SK-N-SH (cell line): ENCODE measurements around the gene PATL2. TPM values are rescaled to one million over a fixed set of nuclear protein-coding genes. Genes with fewer than 3 reads are reported as not detected.
"Not testable (repeated sequence)": the region's sequence is repeated elsewhere in the genome, so short reads cannot be mapped to it uniquely, and the experiment has no call there.

ENCODE experiments used
- CTCF ChIA-PET: fragments of 300-600, 350-600 bp; formaldehyde crosslinking; extraction: SDS; loops from one replicate; lab custom pipeline; 2021; lab: Yijun Ruan, JAX
- POLR2A ChIA-PET: fragments of 350-600 bp; sonication (Branson Sonifier 250); formaldehyde crosslinking; extraction: SDS; loops from one replicate; lab custom pipeline; 2020; ENCODE audit warnings: antibody characterized with exemption, inconsistent platforms; lab: Yijun Ruan, JAX
- DNase-seq: peaks from one replicate; pipeline ENCODE4 v3.0.0; 2012
- H2AFZ ChIP-seq: fragments of 200-600 bp; sonication (generic); 2 replicates; pipeline ENCODE4 v1.8.1; 2016; ENCODE audit warnings: antibody characterized with exemption, mild to moderate bottlenecking, low read depth
- H3F3A ChIP-seq: fragments of 200-600 bp; sonication (generic); replicated peaks from 2 replicates; pipeline ENCODE3; 2016; ENCODE audit warnings: antibody characterized with exemption, mild to moderate bottlenecking; ENCODE audit not compliant: insufficient read depth
- H3K27ac ChIP-seq, 2 experiments: fragments of 200-500 bp in 1 of 2; fragments of 200-600 bp in 1 of 2; sonication (Bioruptor generic) in 1 of 2; sonication (generic), shearing (Covaris generic) in 1 of 2; 2 replicates each; pipeline versions ENCODE4 v1.5.1 to v1.6.1; 2014 to 2016; ENCODE audit warnings: low read depth in 2 of 2, inconsistent platforms in 1 of 2, low read length in 1 of 2, mild to moderate bottlenecking in 1 of 2, mixed read lengths in 1 of 2
- H3K27me3 ChIP-seq: fragments of 200-600 bp; sonication (generic), shearing (Covaris generic); 2 replicates; pipeline ENCODE4 v1.6.1; 2016; ENCODE audit warnings: mixed run types; ENCODE audit not compliant: insufficient read depth
- H3K36me3 ChIP-seq, 2 experiments: fragments of 200-500 bp in 1 of 2; fragments of 200-600 bp in 1 of 2; sonication (Bioruptor generic) in 1 of 2; sonication (generic) in 1 of 2; replicated peaks in 1 of 2; 2 replicates each; pipeline versions ENCODE3 to v1.5.1; 2014 to 2016; ENCODE audit warnings: low read length in 1 of 2, mild to moderate bottlenecking in 1 of 2; ENCODE audit not compliant: insufficient read depth in 2 of 2, control insufficient read depth in 1 of 2
- H3K4me1 ChIP-seq, 2 experiments: fragments of 200-500 bp in 1 of 2; fragments of 200-600 bp in 1 of 2; sonication (Bioruptor generic) in 1 of 2; sonication (generic), shearing (Covaris generic) in 1 of 2; 2 replicates each; pipeline versions ENCODE4 v1.5.1 to v1.6.1; 2014 to 2016; ENCODE audit warnings: low read depth in 1 of 2, low read length in 1 of 2, mixed run types in 1 of 2; ENCODE audit not compliant: insufficient read depth in 2 of 2, control insufficient read depth in 1 of 2
- H3K4me2 ChIP-seq: fragments of 200-600 bp; sonication (generic), shearing (Covaris generic); 2 replicates; pipeline ENCODE4 v1.6.1; 2017; ENCODE audit warnings: mixed run types
- H3K4me3 ChIP-seq, 2 experiments: fragments of 200-500 bp in 1 of 2; fragments of 200-600 bp in 1 of 2; sonication (Bioruptor generic) in 1 of 2; sonication (generic), shearing (Covaris generic) in 1 of 2; 2 replicates each; pipeline versions ENCODE4 v1.5.1 to v1.8.1; 2014 to 2016; ENCODE audit warnings: low read depth in 2 of 2, inconsistent platforms in 1 of 2, low read length in 1 of 2, mild to moderate bottlenecking in 1 of 2, mixed read lengths in 1 of 2, moderate library complexity in 1 of 2
- H3K79me2 ChIP-seq: fragments of 200-600 bp; sonication (generic); 2 replicates; pipeline ENCODE4 v1.8.1; 2017; ENCODE audit warnings: mild to moderate bottlenecking; ENCODE audit not compliant: insufficient read depth
- H3K9ac ChIP-seq: fragments of 200-600 bp; sonication (generic); 2 replicates; pipeline ENCODE4 v1.6.1; 2017; ENCODE audit warnings: mixed run types
- H3K9me2 ChIP-seq: fragments of 200-600 bp; sonication (generic); 2 replicates; pipeline ENCODE4 v1.6.1; 2017; ENCODE audit warnings: mixed run types
- H3K9me3 ChIP-seq: fragments of 200-600 bp; sonication (generic); 2 replicates; pipeline ENCODE4 v1.6.1; 2017; ENCODE audit warnings: mixed run types, mild to moderate bottlenecking, moderate library complexity
- H4K20me1 ChIP-seq: fragments of 200-600 bp; sonication (generic); 2 replicates; pipeline ENCODE4 v1.6.1; 2017; ENCODE audit warnings: mild to moderate bottlenecking, mixed run types; ENCODE audit not compliant: insufficient read depth
- CHD2 ChIP-seq: fragments of 150-350 bp; IDR thresholded peaks from 2 replicates; pipeline ENCODE4 v1.6.1; 2018; ENCODE audit warnings: low read length; ENCODE audit not compliant: partially characterized antibody
- ELF1 ChIP-seq: IDR thresholded peaks from 2 replicates; pipeline ENCODE4 v1.4.0; 2012
- EZH2phosphoT487 ChIP-seq: fragments of 200-600 bp; sonication (generic); IDR thresholded peaks from 2 replicates; pipeline ENCODE4 v1.6.1; 2017; ENCODE audit warnings: low read depth, mixed run types, mild to moderate bottlenecking, antibody characterized with exemption, moderate library complexity, borderline replicate concordance
- FOXJ3 ChIP-seq: sonication (generic); formaldehyde crosslinking; IDR thresholded peaks from 2 replicates; pipeline ENCODE4 v1.5.1; 2020; ENCODE audit warnings: mild to moderate bottlenecking, missing genetic modification reagents
- MEF2A ChIP-seq: IDR thresholded peaks from 2 replicates; pipeline ENCODE4 v1.4.0; 2012; ENCODE audit warnings: low read depth, borderline replicate concordance
- RAD21 ChIP-seq: IDR thresholded peaks from 2 replicates; pipeline ENCODE4 v1.6.1; 2012; ENCODE audit warnings: mild to moderate bottlenecking, low read length
- ZBTB33 ChIP-seq: IDR thresholded peaks from 2 replicates; pipeline ENCODE4 v1.4.0; 2012; ENCODE audit warnings: low read depth, borderline replicate concordance
- WGBS: methylation state at CpG from one replicate; pipeline ENCODE4 v1.1.6; 2017; ENCODE audit warnings: low lambda C conversion rate; 5-methylcytosine and 5-hydroxymethylcytosine counted together
- polyA plus RNA-seq, 3 experiments: library from polyadenylated mRNA; depleted of rRNA; stranded (reverse); fragments of >200 nt; gene quantifications; 2 replicates each; pipeline ENCODE4 v1.2.3, GENCODE V29; 2012

PATL2 gene
- polyA plus RNA-seq, 1 of the 3 experiments (the other 2 are of a cell fraction): 0.31 TPM

- no peak overlapping the region for H3K4me2 ChIP-seq
- ChIA-PET POLR2A (no interaction called here), CTCF (interaction anchor here (1.0 to 3.7 kb wide), 3 partner anchors 15 to 176 kb away, joined by 3 to 16 read pairs (median 4); no protein-coding TSS in a partner anchor)
- no peaks in the 10 kb centered on the region for H3K36me3 ChIP-seq
- H4K20me1 ChIP-seq: no peaks in the 10 kb centered on the region
- no peak for TF ChIP-seq ELF1
- no peak for TF ChIP-seq EZH2phosphoT487
- TF ChIP-seq RAD21: no peak
- TF ChIP-seq MEF2A: no peak
- no peak for TF ChIP-seq CHD2
- no peak for TF ChIP-seq ZBTB33
- no peak for TF ChIP-seq FOXJ3 (CRISPR knock-in tag)
- H3K9ac ChIP-seq: no peak overlapping the region
- no peaks in the 10 kb centered on the region for H3K27me3 ChIP-seq
- H3K79me2 ChIP-seq: no peaks in the 10 kb centered on the region
- H3K9me3 ChIP-seq: peaks cover 7% of the 10 kb centered on the region
- WGBS: 86% methylated on average over 1 of the region's 1 CpG
- H2AFZ ChIP-seq: no peak overlapping the region
- no peaks in the 10 kb centered on the region for H3F3A ChIP-seq
- no peaks in the 10 kb centered on the region for H3K4me1 ChIP-seq
- no peaks in the 10 kb centered on the region; the same call in 1 of the 2 replicates for H3K9me2 ChIP-seq
- H3K4me3 ChIP-seq: no peak overlapping the region
- H3K27ac ChIP-seq: no peak overlapping the region
- no peak for DNase-seq
Observed at GRCh38 chr15:44753345-44753744, 42.2 kb upstream of the PATL2 start.

GRCh38 chr15:44743454-44743853, 32.3 kb upstream of the PATL2 start:
- H3K9ac ChIP-seq, H3K4me3 ChIP-seq, H3K27ac ChIP-seq, H3K79me2 ChIP-seq, POLR2A ChIA-PET, H4K20me1 ChIP-seq, H3K36me3 ChIP-seq, H3K9me2 ChIP-seq, H3K4me1 ChIP-seq, H3K9me3 ChIP-seq, CTCF ChIA-PET, H2AFZ ChIP-seq, H3K4me2 ChIP-seq, DNase-seq, H3K27me3 ChIP-seq, H3F3A ChIP-seq: not testable (repeated sequence)
- 62% methylated on average over 2 of the region's 2 CpGs for WGBS

- POLR2A ChIA-PET, H3K9me2 ChIP-seq, H2AFZ ChIP-seq, H3F3A ChIP-seq, H3K4me3 ChIP-seq, H3K9ac ChIP-seq, DNase-seq, H3K4me2 ChIP-seq, H3K27me3 ChIP-seq, H4K20me1 ChIP-seq, H3K36me3 ChIP-seq, H3K79me2 ChIP-seq, H3K27ac ChIP-seq, H3K9me3 ChIP-seq, H3K4me1 ChIP-seq: not testable (repeated sequence)
- 62% methylated on average over 15 of the region's 24 CpGs for WGBS
- CTCF ChIA-PET: interaction anchor here (0.7 to 7.6 kb wide), 22 partner anchors 8 to 164 kb away, joined by 3 to 117 read pairs (median 5); partner anchors contain the start of genes B2M, PATL2 and SPG11
Observed at GRCh38 chr15:44739222-44739847, 28.2 kb upstream of the PATL2 start.
